D341Med (cell line): ENCODE measurements around the gene RCC2.

ENCODE experiments used
- DNase-seq: peaks from one replicate; pipeline ENCODE4 v3.0.0; 2012; ENCODE audit warnings: low spot score

The RCC2 gene

GRCh38 chr1:17441993-17442357 is 2.5 kb upstream of the RCC2 start:
- no peak for DNase-seq

- DNase-seq = no peak
Observed at GRCh38 chr1:17441265-17441992, 2.0 kb upstream of the RCC2 start.

GRCh38 chr1:17440827-17441168 is 1.3 kb upstream of the RCC2 start:
- no peak for DNase-seq

DNA sequence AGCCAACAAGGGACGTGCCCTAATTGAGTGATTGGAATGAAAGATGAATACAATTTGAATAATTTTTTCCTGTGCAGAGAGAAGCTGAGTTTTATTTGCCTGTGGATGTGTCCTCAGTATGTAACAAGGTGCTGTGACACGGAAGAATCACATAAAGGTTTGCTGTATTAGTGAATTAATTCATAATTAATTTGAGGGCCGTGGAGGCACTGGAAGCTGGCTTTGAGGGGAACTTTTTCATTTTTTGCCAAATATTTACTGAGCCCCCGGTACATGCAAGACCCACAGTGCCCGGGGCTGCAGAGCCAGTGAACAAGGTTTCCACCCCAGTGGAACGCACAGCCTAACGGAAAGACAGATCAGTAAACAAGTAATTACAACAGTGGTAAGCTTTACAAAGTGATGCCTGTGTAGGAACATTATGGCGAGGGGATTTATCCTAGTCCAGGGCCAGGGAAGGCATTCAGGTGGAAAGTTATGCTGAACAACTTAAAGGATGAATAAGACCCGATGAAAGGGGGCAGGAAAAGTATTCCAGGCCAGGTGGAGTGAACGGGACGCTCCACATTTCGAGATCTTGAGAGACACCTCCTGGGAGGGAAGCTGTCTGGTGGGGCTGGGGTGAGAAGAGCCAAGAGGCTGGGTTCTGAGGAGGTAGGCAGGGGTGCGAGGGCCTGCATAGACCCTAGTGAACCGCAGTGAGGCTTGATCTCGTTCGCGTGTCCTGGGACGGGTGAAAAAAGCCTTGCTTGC is 773 bp upstream of the RCC2 start:
- no peak for DNase-seq

GRCh38 chr1:17438318-17439249 is 893 bp downstream of the RCC2 start:
- DNase-seq = peak; percentile 61

DNA sequence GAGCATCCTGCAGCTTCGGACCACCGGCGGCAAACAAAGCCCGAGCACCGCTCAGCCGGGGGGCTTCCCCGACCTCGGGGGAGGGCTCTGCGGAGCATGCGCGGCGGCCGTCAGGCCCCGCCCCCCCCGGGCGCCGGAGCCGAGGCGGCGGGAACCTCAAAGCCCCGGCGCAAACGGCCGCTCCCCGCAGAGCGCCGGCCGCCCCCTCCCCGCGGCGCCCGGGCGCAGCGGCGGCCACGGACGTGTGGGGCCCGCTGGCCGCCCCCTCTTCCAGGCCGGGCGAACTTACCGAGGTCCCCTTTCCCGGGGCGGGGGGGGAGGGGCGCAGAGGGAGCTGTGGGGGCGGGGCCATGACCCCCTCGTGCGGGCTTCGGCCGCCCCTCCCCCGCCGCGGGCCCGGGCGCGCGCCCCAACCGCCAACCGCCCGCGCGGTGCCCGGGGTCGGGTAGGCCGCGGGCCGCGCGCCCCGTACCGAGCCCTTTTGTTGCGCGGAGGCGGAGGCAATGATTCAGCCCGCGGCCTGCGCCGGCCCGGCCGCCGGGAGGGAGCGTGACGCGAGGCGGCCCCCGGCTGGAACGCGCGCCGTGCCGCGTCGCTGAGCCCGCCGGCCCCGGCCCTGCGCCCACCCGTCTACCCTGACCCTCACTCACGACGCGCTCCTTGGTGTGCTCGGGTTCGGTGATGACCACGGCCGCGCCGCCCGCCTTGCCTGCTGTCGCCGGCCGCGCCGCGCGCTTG is 1.7 kb downstream of the RCC2 start:
- peak; percentile 92 for DNase-seq

DNA sequence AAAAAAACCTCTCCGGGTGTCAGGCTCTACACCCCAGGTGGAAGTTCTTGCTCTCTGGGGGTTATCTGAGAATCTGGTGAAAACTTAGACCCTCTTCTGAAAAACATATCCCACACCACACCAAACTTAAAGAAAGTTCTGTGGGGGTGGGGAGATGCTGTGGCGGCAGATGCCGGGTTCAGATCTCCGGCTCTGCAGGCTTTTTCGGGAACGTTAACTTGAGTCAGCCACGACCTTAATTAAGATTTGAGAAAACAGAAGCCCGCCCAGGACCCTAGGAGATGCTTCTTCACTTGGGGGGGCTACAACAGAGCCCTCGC is 2.3 kb downstream of the RCC2 start:
- no peak for DNase-seq

GRCh38 chr1:17436380-17437174 is 2.9 kb downstream of the RCC2 start:
- DNase-seq = no peak

- DNase-seq = no peak
Observed at GRCh38 chr1:17434601-17435000, 4.9 kb downstream of the RCC2 start.

DNA sequence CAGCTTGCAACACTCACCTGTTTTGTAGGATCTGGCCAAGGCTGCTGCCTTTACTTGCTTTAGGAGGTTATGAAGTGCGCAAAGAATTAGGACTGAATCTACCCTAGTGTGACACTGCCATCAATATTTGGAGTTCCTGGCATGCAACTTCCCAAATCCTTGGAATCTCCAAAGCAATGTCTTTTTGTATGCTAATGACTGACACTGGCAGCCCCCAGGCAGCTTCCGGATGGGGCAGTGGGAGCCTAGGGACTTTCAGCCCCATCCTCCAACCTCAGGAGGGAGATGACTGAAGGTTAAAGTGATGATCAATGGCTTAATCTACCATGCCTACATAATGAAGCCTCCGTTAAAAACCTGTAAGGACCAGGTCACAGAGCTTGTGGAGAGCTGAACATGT is 5.5 kb downstream of the RCC2 start:
- DNase-seq = no peak

- no peak for DNase-seq
Observed at GRCh38 chr1:17433261-17433660, 6.2 kb downstream of the RCC2 start.

DNA sequence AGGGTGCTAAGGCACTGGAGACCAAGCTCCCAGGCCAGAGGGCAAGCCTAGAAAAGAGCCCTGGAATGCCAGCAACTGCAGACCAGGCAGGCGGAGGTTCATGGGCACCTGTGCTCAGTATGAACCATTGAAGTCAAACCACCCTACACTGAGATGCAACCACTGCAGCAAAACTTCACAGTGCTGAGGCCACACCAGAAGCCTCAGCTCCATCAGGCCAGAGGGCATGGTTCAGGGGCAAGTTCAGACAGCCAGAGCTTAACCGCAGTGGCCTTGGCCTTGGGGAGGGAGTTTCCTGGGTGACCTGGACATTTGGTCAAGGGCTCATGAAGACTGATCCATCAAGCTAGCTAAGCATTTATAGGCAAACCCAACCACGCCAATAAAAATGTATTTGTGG is 7.1 kb downstream of the RCC2 start:
- no peak for DNase-seq

DNA sequence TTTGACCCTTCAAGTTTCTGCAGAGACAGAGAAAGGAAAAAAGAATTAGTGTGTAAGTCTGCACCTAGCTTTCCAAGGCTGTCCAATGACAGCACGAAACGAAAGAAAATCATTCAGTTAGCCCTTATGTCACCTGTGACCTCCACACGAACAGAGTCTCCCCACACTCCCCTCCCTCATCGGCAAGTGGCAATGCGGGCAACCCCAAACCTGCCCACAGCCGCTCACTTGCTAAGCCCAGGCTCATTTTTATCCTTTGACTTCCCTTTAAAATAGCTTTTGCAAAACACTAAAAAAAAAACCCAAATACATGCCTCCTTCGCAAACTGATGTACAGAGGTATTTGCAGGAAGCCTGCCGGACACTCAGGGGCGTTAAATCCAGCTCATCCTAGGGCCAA is 10.3 kb downstream of the RCC2 start:
- DNase-seq = no peak

- DNase-seq = no peak
Observed at GRCh38 chr1:17427696-17428660, 11.5 kb downstream of the RCC2 start.

- DNase-seq = no peak
Observed at GRCh38 chr1:17425806-17426600, 13.5 kb downstream of the RCC2 start.

- DNase-seq = no peak
Observed at GRCh38 chr1:17423781-17424245, 15.7 kb downstream of the RCC2 start.

DNA sequence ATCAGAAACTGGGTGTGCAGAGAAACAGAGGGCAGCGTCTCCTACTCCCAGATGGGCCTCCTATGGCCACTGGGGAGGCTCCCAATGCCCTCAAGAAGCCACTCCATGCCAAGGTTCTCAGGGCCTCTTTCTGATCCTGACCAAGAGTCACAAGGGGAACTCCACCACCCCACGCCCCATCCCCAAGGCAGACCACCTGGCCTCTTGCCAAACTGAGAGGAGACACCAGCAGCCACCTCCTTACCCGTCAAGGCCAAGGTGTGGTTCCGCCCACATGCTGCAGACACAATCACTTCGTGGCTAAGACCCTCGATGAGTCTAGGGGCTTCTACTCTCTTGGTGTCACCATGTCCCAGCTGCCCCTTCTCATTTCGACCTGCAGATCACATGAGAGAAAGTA is 17.0 kb downstream of the RCC2 start:
- no peak for DNase-seq

DNA sequence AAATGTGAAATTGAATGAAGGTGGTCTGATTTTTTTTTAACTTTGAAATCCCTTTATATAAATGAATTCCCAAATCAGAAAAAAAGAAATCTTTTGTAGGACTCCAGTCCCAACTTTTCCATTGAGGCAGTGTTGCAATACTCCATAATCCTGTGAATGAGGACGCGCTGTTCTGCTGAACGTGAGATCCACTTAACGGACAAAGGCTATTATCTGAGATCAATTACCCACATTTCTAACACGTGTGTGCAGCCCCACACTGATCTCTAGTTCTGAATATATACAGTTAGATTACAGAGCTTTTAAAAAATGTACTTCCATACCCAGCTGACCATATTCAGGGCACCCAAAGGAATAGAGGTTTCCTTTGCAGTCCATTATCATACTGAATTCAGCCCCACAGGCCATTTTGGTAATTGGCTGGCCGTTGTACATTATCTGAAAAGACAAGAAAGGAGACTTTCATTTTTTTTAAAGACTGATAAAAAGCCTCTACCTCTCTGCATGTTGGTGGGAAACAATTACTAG is 19.0 kb downstream of the RCC2 start:
- DNase-seq = no peak
